Measurements from ENCODE around the gene FRMD3.

The FRMD3 gene

GRCh38 chr9:83420486-83420885 lies 117.7 kb downstream of the FRMD3 start:
- Histone ChIP-seq H3K9me3 (ENCODE audit: severe bottlenecking) (no peaks in the 10 kb centered on the region), H3K36me3 (no peaks in the 10 kb centered on the region), H3K27ac (no peak overlapping the region), H3K27me3 (ENCODE audit: insufficient read depth, low read depth, severe bottlenecking) (no peaks in the 10 kb centered on the region), H3K4me3 (ENCODE audit: low read depth, low read length) (no peak overlapping the region)
- TF ChIP-seq CTCF (IDR thresholded peaks at IDR 0.05; ENCODE audit: low read depth, low read length) = no peak
- DNase-seq = no peak

- DNase-seq = no peak
- Histone ChIP-seq H3K9me3 (ENCODE audit: severe bottlenecking) (no peaks in the 10 kb centered on the region), H3K27me3 (ENCODE audit: insufficient read depth, low read depth, severe bottlenecking) (no peaks in the 10 kb centered on the region), H3K36me3 (no peaks in the 10 kb centered on the region), H3K27ac (no peak overlapping the region), H3K4me3 (ENCODE audit: low read depth, low read length) (no peak overlapping the region)
- no peak for TF ChIP-seq CTCF (IDR thresholded peaks at IDR 0.05; ENCODE audit: low read depth, low read length)
Measured at GRCh38 chr9:83419961-83420360, 118.2 kb downstream of the FRMD3 start.

- no peak overlapping the region for H3K4me3 ChIP-seq (ENCODE audit: low read depth, low read length)
- no peaks in the 10 kb centered on the region for H3K36me3 ChIP-seq
- no peaks in the 10 kb centered on the region for H3K9me3 ChIP-seq (ENCODE audit: severe bottlenecking)
- no peak for DNase-seq
- TF ChIP-seq CTCF (IDR thresholded peaks at IDR 0.05; ENCODE audit: low read depth, low read length) = no peak
- no peaks in the 10 kb centered on the region for H3K27me3 ChIP-seq (ENCODE audit: insufficient read depth, low read depth, severe bottlenecking)
- no peak overlapping the region for H3K27ac ChIP-seq
Measured at GRCh38 chr9:83418283-83418682, 119.9 kb downstream of the FRMD3 start.

- Histone ChIP-seq H3K27ac (no peak overlapping the region), H3K36me3 (no peaks in the 10 kb centered on the region), H3K4me3 (ENCODE audit: low read depth, low read length) (no peak overlapping the region), H3K27me3 (ENCODE audit: insufficient read depth, low read depth, severe bottlenecking) (no peaks in the 10 kb centered on the region), H3K9me3 (ENCODE audit: severe bottlenecking) (no peaks in the 10 kb centered on the region)
- no peak for TF ChIP-seq CTCF (IDR thresholded peaks at IDR 0.05; ENCODE audit: low read depth, low read length)
- DNase-seq = no peak
Measured at GRCh38 chr9:83413367-83413766, 124.8 kb downstream of the FRMD3 start.

- H3K27ac ChIP-seq = no peak overlapping the region
- no peak for DNase-seq
- no peaks in the 10 kb centered on the region for H3K27me3 ChIP-seq (ENCODE audit: insufficient read depth, low read depth, severe bottlenecking)
- TF ChIP-seq CTCF (IDR thresholded peaks at IDR 0.05; ENCODE audit: low read depth, low read length) = no peak
- H3K4me3 ChIP-seq (ENCODE audit: low read depth, low read length) = no peak overlapping the region
- no peaks in the 10 kb centered on the region for H3K9me3 ChIP-seq (ENCODE audit: severe bottlenecking)
- H3K36me3 ChIP-seq = no peaks in the 10 kb centered on the region
Measured at GRCh38 chr9:83410701-83411100, 127.5 kb downstream of the FRMD3 start.

- TF ChIP-seq CTCF (IDR thresholded peaks at IDR 0.05; ENCODE audit: low read depth, low read length) = no peak
- H3K9me3 ChIP-seq (ENCODE audit: severe bottlenecking) = no peaks in the 10 kb centered on the region
- no peak overlapping the region for H3K4me3 ChIP-seq (ENCODE audit: low read depth, low read length)
- no peak overlapping the region for H3K27ac ChIP-seq
- no peak for DNase-seq
- no peaks in the 10 kb centered on the region for H3K27me3 ChIP-seq (ENCODE audit: insufficient read depth, low read depth, severe bottlenecking)
- no peaks in the 10 kb centered on the region for H3K36me3 ChIP-seq
Measured at GRCh38 chr9:83406921-83407320, 131.3 kb downstream of the FRMD3 start.
